NCI-H2196 treated with DMSO at 0.1 percent for 48 hours (cell line): ENCODE data around the gene CNTN4.
"Not testable (repeated sequence)": the region's sequence is repeated elsewhere in the genome, so short reads cannot be mapped to it uniquely, and the experiment has no call there.

Source experiments
- DNase-seq: peaks from one replicate; lab custom pipeline; 2025; ENCODE audit not compliant: unreplicated experiment; lab: John Stamatoyannopoulos, UW

Gene CNTN4

DNA sequence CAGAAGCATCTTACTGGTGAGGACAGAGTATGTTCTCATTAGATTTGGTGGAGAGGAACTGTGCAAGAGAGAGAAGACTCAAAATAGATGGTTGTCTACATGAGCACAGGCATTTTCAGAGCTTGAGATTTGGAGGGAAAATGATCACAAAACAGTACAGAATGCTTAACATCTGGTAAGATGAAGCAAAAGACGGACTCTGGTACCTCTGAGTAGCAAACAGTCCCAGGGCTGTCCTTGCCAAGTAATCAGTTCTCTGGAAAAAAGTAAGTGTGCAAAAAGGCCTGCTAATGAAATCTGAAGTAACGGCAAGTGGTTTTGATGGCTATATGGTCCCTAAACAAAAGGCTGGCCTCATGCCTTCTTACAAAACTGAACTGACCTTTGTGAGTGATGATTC lies 414.2 kb downstream of the CNTN4 start:
- DNase-seq, result no peak

DNA sequence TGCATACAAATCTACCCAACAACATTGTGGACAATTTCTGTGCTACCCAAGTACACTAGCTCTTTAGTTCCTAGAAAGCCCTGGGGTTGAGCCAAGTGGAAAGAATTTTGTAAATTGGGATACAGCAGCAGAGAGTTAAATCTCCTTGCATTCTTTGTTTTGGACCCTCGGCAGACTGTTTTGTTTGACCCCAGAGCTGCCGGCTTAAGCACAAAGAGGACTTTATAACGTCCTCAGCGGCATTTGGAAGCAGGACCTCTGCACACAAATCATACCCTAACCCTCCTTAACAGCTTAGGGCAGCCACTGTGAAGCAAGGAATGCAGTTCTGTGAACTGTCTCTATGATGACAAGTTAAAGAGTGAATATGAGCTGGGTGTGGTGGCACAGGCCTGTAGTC lies 415.3 kb downstream of the CNTN4 start:
- DNase-seq, result no peak

DNA sequence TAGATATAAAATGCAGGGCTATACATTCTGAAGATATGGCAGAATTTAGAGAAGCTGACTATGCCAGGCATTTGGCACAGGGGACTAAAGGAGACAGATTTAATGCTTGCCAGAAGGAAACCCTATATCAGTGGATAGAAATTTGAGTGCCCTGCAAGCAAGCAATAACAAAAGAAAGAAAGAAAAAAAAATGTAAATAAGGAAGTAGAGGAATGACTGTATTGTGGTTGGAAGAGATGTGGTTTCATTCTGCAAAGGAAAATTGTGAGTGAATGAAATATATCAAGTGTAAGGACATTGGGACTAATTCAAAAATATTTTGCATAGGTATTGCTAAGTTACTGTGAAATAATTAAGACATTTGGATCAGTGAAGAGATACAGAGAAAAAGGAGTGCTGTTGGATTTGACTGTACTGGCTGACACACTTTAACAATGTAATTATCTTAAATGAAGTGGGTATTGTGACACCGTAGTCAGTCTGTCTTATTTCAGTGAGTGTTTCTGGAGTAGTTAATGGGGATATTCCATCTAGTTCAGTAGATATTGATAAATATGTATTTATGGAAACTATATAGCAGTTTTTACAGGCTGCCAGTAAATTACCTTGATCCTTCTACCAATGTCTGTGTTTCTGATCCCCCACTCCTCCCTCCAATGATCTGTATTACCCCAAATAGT lies 418.2 kb downstream of the CNTN4 start:
- DNase-seq, result no peak

DNA sequence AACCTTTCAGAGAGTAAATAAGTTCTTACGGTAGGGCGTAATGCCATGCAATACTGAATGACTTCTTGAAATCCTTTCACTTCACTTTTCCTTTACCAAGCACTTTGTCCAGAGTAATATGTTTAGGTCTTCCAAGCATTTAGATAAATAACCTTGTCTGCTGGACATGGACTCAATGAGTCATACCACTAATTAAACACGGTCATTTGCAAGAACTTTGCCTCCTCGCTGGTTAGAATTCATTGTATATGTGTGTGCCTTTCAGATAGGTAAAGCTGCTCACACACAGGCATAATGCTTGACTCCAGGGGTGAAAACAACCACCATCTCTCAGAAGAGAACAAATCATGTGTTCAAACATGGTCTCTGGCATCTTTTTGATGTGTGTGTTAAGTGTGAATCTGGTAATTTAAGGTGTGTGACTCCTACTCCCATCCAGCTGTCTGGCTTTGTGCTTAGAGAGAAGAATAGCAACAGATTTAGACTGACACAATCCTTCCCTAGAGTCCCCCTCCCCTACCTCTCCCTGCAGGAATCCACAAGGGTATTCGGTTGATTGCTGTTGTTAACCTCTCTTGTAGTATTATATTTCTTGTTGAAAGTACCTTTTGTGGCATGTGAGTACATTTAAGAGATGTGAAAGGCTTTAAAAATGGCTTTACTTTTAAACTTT lies 419.0 kb downstream of the CNTN4 start:
- DNase-seq, result no peak

DNA sequence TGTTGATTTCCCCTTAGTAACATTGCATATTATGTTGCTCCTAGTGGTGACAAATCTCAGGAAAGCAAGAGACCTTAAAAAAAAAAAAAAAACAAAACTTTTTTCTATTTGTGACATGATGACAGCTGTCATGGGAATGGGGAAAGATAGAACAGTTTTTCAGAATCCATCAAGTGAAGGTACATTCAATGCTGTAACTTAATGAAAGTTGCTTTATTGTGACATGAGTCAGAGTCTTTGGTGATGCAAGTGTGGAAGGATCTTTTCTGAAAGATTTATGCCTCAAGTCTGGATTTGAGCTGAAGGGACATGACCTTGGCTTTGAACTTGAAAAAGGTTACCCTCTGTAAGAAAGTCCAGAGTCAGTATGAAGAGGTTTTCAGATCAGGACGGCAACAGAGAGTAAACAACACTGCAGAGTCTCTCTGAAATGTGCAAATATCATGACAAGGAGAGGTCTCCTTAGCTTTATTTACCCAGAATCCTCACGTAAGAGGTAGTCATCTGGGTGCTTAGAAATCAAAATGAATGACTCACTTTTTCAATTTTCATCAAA lies 424.7 kb downstream of the CNTN4 start:
- no peak for DNase-seq

DNA sequence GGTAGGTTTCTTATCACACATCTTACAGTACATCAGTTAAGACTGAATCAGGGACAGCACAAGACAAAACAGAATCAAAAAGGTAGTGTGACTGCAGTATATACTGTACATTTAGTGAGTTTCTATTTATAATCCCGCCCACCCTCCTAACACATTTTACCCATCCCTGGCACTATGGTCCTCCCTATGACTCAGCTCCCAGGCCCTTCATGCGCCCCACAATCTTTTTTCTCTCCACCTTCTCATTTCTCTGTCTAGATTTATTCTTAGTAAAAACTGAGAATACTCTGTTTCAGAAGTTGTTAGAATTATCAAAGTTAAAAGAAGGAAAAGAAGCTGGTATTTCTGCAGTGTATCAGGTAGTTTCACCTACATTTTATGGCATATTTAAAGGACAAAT lies 427.3 kb downstream of the CNTN4 start:
- DNase-seq, result no peak

DNA sequence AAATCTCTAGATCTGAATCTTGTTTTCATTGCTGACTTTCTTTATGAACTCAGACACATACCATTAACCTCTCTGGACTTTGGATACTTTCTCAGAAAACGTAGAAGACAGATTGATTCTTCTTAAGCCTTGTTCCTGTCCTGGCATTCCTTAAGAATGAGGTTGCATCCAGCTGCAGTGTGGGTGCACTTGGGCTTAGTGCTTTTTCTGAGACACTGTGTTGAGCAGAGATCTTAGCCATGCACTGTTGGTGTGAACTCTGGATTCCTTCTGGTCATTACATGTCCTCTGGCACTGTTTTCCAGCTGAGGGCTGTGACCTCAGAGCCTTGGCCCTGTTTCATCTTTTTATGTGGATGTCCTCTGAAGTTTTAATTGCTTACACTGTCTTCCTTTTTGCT lies 428.3 kb downstream of the CNTN4 start:
- no peak for DNase-seq

DNA sequence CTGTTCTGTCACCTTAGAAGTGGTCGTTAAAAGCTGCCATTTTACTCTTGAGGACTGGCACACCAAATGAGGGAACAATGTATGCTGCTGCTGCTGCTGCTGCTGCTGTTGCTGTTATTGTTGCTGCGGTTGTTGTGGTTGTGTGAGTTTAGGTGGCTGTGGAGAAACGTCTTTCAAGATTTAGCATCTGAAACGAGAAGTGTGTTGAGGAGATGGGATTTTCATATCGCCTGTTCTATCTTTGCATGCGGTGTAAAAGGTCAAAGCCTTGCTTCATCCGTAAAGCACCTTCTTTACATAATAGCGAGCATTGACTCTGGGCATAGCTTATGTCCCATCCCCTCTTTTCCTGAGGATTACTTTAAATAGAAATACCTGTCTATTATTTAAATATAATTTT lies 428.7 kb downstream of the CNTN4 start:
- not testable (repeated sequence) for DNase-seq

DNA sequence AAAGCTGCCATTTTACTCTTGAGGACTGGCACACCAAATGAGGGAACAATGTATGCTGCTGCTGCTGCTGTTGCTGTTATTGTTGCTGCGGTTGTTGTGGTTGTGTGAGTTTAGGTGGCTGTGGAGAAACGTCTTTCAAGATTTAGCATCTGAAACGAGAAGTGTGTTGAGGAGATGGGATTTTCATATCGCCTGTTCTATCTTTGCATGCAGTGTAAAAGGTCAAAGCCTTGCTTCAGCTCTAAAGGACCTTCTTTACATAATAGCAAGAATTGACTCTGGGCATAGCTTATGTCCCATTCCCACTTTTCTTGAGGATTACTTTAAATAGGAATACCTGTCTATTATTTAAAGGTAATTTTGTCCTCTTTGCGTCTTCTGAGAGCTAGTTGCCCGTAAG lies 436.1 kb downstream of the CNTN4 start:
- DNase-seq, result not testable (repeated sequence)

DNA sequence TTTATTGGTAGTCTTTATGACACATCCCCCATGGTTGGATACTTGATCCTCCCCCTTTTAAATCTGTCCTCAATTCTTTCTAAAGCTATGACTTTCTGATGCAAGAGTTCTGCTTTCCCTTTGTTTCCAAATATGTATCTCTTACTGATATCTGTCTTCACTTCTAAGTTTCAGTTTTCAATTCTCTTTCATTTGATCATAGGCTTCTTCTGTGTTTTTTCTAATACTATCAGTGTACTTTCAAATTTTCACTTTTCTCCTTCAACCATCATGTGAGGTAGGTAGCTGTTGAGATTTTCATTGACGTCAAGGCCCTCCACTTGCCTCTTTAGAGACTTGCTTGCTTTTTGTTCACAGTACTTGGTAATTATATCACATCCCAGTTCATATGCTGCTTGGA lies 436.5 kb downstream of the CNTN4 start:
- no peak for DNase-seq

DNA sequence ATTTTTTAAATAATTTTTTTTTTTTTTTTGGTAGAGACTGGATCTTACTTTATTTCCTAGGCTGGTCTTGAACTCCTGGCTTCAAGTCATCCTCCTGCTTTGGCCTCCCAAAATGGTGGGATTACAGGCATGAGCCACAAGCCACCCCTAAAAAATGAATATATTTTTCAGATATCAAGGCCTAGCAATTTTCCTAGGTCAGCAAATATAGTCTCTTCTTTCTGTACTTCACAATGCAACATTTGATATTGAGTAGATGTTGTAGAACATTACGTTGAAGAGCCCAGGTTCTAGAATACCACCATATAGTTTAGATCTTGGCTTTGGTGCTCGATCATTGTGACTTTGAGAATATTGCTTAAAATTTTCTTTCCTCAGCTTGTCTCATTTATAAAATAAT lies 437.9 kb downstream of the CNTN4 start:
- DNase-seq, result no peak

DNA sequence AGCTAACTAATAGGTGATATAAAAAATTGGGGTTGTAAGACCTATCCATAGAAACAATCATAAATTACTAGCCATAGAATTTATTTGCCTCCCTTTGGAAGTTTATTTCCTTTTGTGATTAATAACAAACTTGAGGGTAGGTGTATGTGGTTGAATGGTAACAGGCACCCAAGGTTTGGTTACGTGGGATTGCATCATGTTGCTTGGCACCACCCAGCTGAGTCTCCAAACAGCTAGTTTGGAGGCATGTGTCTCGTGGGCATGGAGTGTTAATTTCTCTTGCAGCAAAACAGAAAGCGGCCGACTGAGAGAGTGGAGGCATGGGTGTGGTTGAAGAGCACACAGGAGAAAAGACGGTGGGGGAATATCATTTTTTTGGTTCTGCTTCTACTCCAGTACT lies 441.4 kb downstream of the CNTN4 start:
- DNase-seq, result no peak

DNA sequence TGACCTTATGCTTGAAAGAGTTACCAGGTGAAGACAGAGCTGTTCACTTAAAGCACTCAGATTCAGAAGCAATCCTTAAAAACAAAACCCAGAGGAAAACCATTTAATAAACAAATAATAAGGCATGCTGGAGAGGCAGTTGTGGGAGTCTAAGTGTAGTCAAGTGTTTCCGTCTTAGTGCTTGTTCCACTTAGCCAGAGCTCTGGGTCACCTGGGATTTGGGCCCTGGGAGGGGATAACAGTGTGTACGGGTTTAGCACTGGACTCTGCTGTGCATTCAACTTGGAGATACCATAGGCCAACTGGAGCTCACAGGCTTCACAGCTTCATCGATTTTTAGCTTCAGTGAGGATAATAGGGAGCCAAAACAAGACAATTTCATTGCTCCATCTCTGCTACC lies 444.6 kb downstream of the CNTN4 start:
- no peak for DNase-seq

DNA sequence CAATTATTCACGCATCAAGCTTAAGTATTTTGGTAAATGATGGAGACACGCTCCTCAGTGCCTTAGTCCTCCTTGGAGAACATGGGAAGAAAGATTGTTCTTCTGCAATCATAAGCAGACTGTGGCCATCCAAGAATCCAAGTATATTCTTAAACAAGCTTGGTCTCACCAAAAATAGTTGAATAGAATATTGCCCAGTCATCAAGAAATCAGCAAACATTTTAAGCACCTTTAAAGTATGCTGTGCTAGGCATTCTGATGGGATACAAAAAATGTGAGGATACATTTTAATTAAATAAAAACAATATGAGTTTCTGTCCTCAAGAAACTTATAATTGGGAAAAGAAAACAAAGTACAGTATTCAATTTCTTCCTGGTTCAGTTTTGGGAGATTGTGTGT lies 445.5 kb downstream of the CNTN4 start:
- DNase-seq, result no peak

DNA sequence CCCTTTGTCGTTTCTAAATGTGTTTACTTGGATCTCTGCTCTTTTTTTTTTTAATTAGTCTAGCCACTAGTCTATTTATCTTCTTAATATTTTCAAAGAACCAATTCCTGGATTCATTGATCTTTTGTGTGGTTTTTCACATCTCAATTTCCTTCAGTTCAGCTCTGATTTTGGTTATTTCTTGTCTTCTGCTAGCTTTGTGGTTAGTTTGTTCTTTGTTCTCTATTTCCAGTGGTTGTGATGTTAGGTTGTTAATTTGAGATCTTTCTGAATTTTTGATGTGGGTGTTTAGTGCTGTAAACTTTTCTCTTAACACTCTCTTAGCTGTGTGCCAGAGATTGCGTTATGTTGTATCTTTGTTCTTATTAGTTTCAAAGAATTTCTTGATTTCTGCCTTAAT lies 446.1 kb downstream of the CNTN4 start:
- DNase-seq, result no peak

DNA sequence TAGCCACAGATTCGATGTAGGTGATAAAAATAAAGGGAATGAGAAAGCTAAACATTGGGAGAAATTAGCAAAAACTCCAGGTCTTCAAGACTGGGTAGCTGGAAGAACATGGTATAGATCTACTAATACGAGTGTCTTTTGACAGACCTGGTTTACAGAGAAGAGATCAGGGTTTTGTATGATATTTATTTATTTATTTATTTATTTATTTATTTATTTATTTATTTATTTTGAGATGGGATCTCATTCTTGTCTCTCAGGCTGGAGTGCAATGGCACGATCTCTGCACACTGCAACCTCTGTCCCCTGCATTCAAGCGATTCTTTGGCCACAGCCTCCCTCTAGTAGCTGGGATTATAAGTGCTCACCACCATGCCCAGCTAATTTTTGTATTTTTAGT lies 448.4 kb downstream of the CNTN4 start:
- DNase-seq, result no peak

DNA sequence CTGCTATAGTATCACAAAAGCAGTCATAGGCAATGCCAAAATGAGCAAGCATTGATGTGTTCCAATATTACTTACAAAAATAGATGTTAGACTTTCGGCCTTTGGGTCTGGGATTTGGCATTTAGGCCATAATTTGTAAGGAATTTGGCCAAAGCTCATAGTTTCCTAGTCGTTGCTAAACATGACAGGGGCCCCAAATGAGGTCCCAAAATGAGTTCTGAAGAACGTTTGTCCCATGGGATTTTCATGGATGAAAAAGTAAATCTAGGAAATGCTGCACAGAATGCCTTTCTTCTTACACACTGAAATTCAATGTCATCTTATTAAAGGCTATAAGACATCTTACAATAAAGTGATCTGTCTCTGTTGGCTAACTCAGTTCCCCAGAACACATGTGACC lies 456.0 kb downstream of the CNTN4 start:
- DNase-seq, result no peak

DNA sequence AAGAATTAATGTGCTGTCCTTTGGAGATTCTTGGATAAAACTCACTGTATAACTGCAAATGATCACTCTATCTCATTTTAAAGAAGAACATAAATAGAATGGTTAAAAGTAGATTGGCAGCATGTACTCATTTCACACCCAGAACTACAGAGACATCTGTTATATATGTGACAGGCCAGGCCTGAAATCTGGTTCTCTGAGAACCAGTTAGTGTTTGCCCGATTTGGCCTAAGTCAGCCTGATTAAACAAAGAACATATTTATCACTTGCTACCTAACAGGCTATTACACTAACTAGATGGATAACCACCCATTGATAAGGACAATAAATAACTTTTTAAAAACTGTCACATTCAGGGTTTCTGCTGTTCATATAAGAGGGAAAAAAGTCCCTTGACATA lies 460.1 kb downstream of the CNTN4 start:
- DNase-seq, result no peak

DNA sequence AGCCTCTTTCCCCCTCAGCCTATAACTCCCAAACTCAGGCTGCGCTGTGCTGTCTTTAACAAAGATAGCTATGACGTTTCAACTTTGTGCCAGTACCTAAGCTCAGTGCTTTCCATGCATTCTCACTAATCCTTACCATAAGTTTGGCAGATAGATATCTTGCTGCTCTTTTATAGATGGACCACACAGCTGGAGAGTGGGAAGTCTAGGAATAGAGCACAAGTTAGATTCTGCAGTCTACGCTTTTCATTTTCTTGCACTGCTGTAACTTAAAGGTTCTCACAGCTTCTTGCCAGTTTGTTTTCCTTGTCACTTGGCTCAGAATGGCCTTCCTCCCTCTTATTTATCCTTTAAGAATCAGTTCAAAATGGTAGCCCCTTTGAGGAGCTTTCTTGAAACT lies 468.8 kb downstream of the CNTN4 start:
- DNase-seq, result no peak

DNA sequence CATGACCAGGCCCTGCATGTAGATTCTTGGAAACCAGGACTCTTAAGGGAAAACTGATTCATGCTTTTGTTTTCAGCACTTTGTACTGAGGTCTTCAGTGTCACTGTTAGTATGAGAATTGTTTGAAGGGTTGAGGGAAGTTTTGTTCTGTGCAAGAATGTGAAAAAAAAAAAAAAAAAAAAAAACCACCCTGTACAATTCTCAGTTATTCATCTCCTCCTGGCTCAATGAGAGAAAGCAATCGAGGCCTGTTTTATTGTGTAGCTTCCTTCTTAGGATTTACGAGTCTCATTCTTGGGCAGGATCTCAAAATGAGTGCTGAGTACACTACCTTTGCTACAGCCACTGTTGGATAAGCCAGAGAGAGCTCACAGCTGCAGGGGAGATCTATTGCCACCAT lies 469.5 kb downstream of the CNTN4 start:
- no peak for DNase-seq

DNA sequence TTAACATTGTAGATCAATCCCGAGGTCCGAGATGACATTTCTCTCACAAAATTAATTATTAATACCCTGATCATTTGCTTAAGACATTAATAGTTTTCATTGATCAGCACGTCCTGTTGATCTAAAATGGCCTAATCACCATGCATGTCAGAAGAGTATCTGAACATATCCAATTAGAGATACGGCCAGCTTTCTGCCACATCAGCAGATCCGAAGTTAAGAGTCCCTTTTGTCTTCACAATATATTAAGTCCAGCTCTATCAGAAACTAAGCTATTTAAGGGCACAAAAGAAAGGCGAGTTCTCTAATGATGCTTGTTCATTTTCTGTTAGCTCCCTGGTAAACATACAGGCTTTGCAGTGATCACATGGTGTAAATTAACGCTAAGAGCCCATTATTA lies 470.3 kb downstream of the CNTN4 start:
- DNase-seq, result no peak

DNA sequence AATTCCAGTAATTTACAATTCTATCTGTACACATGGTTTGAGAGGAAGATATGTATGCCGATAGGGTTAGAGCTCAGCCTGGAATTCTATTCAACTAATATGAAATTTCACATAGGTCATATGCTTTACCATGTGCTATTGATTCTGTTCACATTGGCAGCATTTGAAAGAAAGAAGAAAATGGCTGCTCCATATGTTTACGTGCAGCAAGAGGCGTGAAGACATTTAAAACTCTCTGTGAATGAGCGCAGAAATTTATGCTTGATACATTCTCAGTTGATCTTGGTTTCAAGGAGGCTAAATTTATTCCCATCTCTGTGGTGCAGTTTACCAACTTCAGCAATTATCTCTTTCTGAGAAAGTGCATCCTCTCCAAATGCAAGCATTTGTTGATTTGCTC lies 478.9 kb downstream of the CNTN4 start:
- DNase-seq, result no peak

DNA sequence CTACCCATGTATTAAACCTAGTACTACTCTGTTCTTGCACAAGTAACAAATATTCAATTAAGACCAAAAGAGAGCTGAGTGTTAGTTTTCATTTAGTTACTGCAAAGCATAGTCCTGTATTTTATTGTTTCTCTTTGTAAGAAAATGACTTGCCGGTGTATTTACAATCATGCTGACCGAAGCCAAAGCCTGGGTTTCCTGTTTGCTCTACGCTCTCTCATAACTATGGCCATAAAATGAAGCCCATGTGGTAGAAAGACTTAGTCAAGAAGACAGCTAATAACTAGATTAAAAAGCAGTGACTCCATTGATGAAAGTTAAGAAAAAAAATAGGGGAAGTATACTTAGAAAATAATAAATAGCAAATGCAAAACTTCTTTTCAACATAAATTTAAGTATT lies 479.9 kb downstream of the CNTN4 start:
- no peak for DNase-seq
